ENCODE results near the gene HDGFL3.

HDGFL3 gene

DNA sequence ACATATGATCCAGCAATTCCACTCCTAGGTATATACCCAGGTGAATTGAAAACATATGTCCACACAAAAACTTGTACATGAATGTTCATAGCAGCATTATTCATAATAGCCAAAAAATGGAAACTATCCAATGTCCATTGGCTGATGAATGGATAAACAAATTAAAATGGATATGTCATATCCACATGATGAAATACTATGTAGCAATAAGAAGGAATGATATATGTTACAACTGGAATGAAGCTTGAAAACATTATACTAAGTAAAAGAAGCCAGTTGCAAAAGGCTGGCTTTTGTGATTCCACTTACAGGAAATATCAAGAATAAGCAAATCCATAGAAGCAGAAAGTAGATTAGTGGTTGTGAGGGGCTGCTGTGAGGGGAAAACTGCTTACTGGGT, 43.2 kb upstream of the HDGFL3 start:
- no peaks in the 10 kb centered on the region for H3K9me3 ChIP-seq (ENCODE audit: control insufficient read depth, insufficient read depth, low read depth, low read length)
- H3K4me1 ChIP-seq (ENCODE audit: control insufficient read depth, insufficient read depth, low read length) = no peaks in the 10 kb centered on the region
- ChIA-PET CTCF (interaction anchor here (0.6 to 10.3 kb wide), 9 partner anchors 11 to 784 kb away, joined by 3 to 323 read pairs (median 4); no protein-coding TSS in a partner anchor), POLR2A (no interaction called here)
- H3K27ac ChIP-seq (ENCODE audit: extremely low read depth, low read depth, low read length) = no peak overlapping the region
- H3K4me3 ChIP-seq (ENCODE audit: low read depth, low read length) = no peak overlapping the region
- TF ChIP-seq KLF9 (tag by site-specific recombination; IDR thresholded peaks at IDR 0.05; ENCODE audit: low read depth) (no peak), ZNF398 (tag by site-specific recombination; IDR thresholded peaks at IDR 0.05) (no peak), ZBTB48 (tag by site-specific recombination; IDR thresholded peaks at IDR 0.05) (no peak), ZNF350 (tag by site-specific recombination; IDR thresholded peaks at IDR 0.05) (no peak), ZNF341 (tag by site-specific recombination; IDR thresholded peaks at IDR 0.05; ENCODE audit: low read depth) (no peak), GLI4 (tag by site-specific recombination; IDR thresholded peaks at IDR 0.05) (no peak), OSR2 (tag by site-specific recombination; IDR thresholded peaks at IDR 0.05) (no peak), GFI1B (tag by site-specific recombination; IDR thresholded peaks at IDR 0.05) (no peak), SP7 (tag by site-specific recombination; IDR thresholded peaks at IDR 0.05) (no peak), OVOL3 (tag by site-specific recombination; IDR thresholded peaks at IDR 0.05) (no peak), ZNF214 (tag by site-specific recombination; IDR thresholded peaks at IDR 0.05; ENCODE audit: borderline replicate concordance) (no peak), ZNF768 (tag by site-specific recombination; IDR thresholded peaks at IDR 0.05) (no peak), KLF17 (tag by site-specific recombination; IDR thresholded peaks at IDR 0.05) (no peak), ZNF747 (tag by site-specific recombination; IDR thresholded peaks at IDR 0.05) (no peak)
- TF ChIP-seq, protein P1, sequence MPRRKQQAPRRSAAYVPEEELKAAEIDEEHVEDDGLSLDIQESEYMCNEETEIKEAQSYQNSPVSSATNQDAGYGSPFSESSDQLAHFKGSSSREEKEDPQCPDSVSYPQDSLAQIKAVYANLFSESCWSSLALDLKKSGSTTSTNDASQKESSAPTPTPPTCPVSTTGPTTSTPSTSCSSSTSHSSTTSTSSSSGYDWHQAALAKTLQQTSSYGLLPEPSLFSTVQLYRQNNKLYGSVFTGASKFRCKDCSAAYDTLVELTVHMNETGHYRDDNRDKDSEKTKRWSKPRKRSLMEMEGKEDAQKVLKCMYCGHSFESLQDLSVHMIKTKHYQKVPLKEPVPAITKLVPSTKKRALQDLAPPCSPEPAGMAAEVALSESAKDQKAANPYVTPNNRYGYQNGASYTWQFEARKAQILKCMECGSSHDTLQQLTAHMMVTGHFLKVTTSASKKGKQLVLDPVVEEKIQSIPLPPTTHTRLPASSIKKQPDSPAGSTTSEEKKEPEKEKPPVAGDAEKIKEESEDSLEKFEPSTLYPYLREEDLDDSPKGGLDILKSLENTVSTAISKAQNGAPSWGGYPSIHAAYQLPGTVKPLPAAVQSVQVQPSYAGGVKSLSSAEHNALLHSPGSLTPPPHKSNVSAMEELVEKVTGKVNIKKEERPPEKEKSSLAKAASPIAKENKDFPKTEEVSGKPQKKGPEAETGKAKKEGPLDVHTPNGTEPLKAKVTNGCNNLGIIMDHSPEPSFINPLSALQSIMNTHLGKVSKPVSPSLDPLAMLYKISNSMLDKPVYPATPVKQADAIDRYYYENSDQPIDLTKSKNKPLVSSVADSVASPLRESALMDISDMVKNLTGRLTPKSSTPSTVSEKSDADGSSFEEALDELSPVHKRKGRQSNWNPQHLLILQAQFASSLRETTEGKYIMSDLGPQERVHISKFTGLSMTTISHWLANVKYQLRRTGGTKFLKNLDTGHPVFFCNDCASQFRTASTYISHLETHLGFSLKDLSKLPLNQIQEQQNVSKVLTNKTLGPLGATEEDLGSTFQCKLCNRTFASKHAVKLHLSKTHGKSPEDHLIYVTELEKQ (tag by site-specific recombination; IDR thresholded peaks at IDR 0.05; ENCODE audit: borderline replicate concordance) = no peak
- H3K36me3 ChIP-seq (ENCODE audit: control insufficient read depth in 2 of 2, insufficient read depth in 1 of 2, low read length in 2 of 2) = no peaks in the 10 kb centered on the region

DNA sequence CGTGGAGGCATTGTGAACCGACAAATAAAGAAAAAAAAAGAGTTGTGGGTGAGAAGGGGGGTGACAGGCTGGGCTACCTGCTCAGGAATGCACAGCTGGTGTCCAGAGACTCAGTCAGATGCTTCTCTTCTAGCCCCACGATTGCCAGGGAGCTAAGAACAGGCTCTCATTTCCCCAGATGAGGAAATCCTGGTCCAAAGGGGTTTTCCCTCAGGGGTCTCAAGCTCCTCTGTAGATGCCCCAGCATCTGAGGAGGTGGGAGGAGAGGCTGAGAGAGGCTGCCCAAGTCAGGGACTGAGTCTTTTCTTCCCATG, 41.4 kb upstream of the HDGFL3 start:
- CTCF ChIA-PET = interaction anchor here (0.6 to 10.3 kb wide), 56 partner anchors 9 to 821 kb away, joined by 3 to 323 read pairs (median 5); partner anchors contain the start of gene SH3GL3

More for the DNA sequence above, 41.4 kb upstream of the HDGFL3 start:
- no peak overlapping the region for H3K4me3 ChIP-seq (ENCODE audit: low read depth, low read length)
- no peaks in the 10 kb centered on the region for H3K4me1 ChIP-seq (ENCODE audit: control insufficient read depth, insufficient read depth, low read length)
- no peaks in the 10 kb centered on the region for H3K9me3 ChIP-seq (ENCODE audit: control insufficient read depth, insufficient read depth, low read depth, low read length)
- TF ChIP-seq ZNF544 (tag by site-specific recombination; IDR thresholded peaks at IDR 0.05) = no peak
- no peak overlapping the region for H3K27ac ChIP-seq (ENCODE audit: extremely low read depth, low read depth, low read length)
- POLR2A ChIA-PET = interaction anchor here (0.5 kb wide), 1 partner anchor 65 kb away, joined by 10 read pairs; no protein-coding TSS in a partner anchor
- no peaks in the 10 kb centered on the region for H3K36me3 ChIP-seq (ENCODE audit: control insufficient read depth in 2 of 2, insufficient read depth in 1 of 2, low read length in 2 of 2)
